K562 (cell line): Measurements from ENCODE around the gene NTNG1. TPM values are rescaled to one million over a fixed set of nuclear protein-coding genes. Genes with fewer than 3 reads are reported as not detected.
A peak's percentile ranks its signal among the peaks of the same experiment; 100 is the strongest.

Source experiments
- ATAC-seq: fragments of 200-7000 bp; cut with Tn5 transposase; 3 replicates; pipeline ENCODE4 v1.9.1; 2020; ENCODE audit warnings: moderate library complexity
- BruUV-seq: library from RNA; stranded (reverse); fragments of 400-500 nt; replicated peaks from 2 replicates; lab custom pipeline; 2021; lab: Mats Ljungman, UMichigan
- CTCF ChIA-PET: fragments of 300-600 bp; formaldehyde crosslinking; extraction: SDS; loops from one replicate; lab custom pipeline; 2021; ENCODE audit warnings: low intra/inter-chr PET ratio; lab: Yijun Ruan, JAX
- POLR2A ChIA-PET: fragments of 300-600, 350-650 bp; sonication (Branson Sonifier 250); formaldehyde crosslinking; extraction: SDS; loops from one replicate; lab custom pipeline; 2021; ENCODE audit warnings: antibody characterized with exemption, inconsistent platforms; lab: Yijun Ruan, JAX
- DNase-seq, 4 experiments: peaks; one replicate each; pipeline versions ENCODE4 v3.0.0 to v3.0.0-alpha.2; 2011 to 2018; ENCODE audit warnings: low spot score in 3 of 4, mixed read lengths in 3 of 4; ENCODE audit errors: extremely low read depth in 1 of 4
- FAIRE-seq: peaks from 2 replicates; lab custom pipeline; 2011; peaks lifted over from hg19 to GRCh38; lab: Jason Lieb, UNC
- H2AFZ ChIP-seq: 2 replicates; pipeline ENCODE4 v1.6.0; 2011; ENCODE audit warnings: low read depth, low read length, control low read depth, inconsistent platforms
- H3K27ac ChIP-seq: fragments of 200-600 bp; 3 replicates; pipeline ENCODE4 v1.8.0; 2011; ENCODE audit warnings: low read depth, mild to moderate bottlenecking, control low read depth, inconsistent platforms, low read length, moderate library complexity, mixed read lengths; ENCODE audit errors: extremely low read depth
- H3K27me3 ChIP-seq, 2 experiments: fragments of 300-600 bp in 1 of 2; 2 replicates in 1 of 2; 3 replicates in 1 of 2; pipeline versions ENCODE4 v1.6.0 to v1.8.0; 2011; ENCODE audit warnings: inconsistent platforms in 2 of 2, low read length in 2 of 2, mild to moderate bottlenecking in 1 of 2, mixed read lengths in 1 of 2, moderate library complexity in 1 of 2; ENCODE audit not compliant: control insufficient read depth in 2 of 2, insufficient read depth in 2 of 2
- H3K36me3 ChIP-seq: fragments of 300-600 bp; 3 replicates; pipeline ENCODE4 v1.8.0; 2011; ENCODE audit warnings: mild to moderate bottlenecking, low read length, inconsistent platforms; ENCODE audit not compliant: control insufficient read depth, insufficient read depth
- H3K4me1 ChIP-seq, 2 experiments: fragments of 200-600 bp in 1 of 2; replicated peaks in 1 of 2; 2 replicates in 1 of 2; 3 replicates in 1 of 2; pipeline versions ENCODE4 v1.5.1 to v1.8.0; 2011; ENCODE audit warnings: inconsistent platforms in 2 of 2, low read length in 2 of 2, mild to moderate bottlenecking in 1 of 2, mixed read lengths in 1 of 2, moderate library complexity in 1 of 2; ENCODE audit not compliant: control insufficient read depth in 2 of 2, insufficient read depth in 2 of 2
- H3K4me2 ChIP-seq: 2 replicates; pipeline ENCODE4 v1.6.1; 2011; ENCODE audit warnings: low read length, control low read depth, inconsistent platforms, mixed read lengths; ENCODE audit not compliant: insufficient read depth
- H3K4me3 ChIP-seq: fragments of 200-600 bp; sonication (generic), shearing (Covaris generic); 2 replicates; pipeline ENCODE4 v1.5.1; 2016; ENCODE audit warnings: control low read depth, inconsistent platforms
- H3K79me2 ChIP-seq: fragments of 200-600 bp; 3 replicates; pipeline ENCODE4 v1.8.0; 2011; ENCODE audit warnings: low read length, inconsistent platforms; ENCODE audit not compliant: control insufficient read depth, insufficient read depth
- H3K9ac ChIP-seq, 2 experiments: 2 replicates each; pipeline versions ENCODE4 v1.6.0 to v1.6.1; 2011; ENCODE audit warnings: low read depth in 2 of 2, low read length in 2 of 2, control low read depth in 1 of 2, inconsistent platforms in 1 of 2, mild to moderate bottlenecking in 1 of 2, mixed read lengths in 1 of 2; ENCODE audit not compliant: insufficient read depth in 1 of 2
- H3K9me1 ChIP-seq: one replicate; pipeline ENCODE4 v1.6.0; 2011; ENCODE audit warnings: inconsistent platforms, mild to moderate bottlenecking, low read length, moderate library complexity; ENCODE audit not compliant: control insufficient read depth, insufficient read depth
- H3K9me3 ChIP-seq: replicated peaks from 2 replicates; pipeline ENCODE4 v1.5.1; 2011; ENCODE audit warnings: low read depth, low read length, inconsistent platforms; ENCODE audit not compliant: control insufficient read depth, insufficient read depth
- H4K20me1 ChIP-seq: replicated peaks from 2 replicates; pipeline ENCODE4 v1.6.1; 2011; ENCODE audit warnings: low read length, inconsistent platforms, mixed read lengths; ENCODE audit not compliant: control insufficient read depth, insufficient read depth
- ETS2 ChIP-seq: IDR thresholded peaks from 2 replicates; pipeline ENCODE4 v1.6.1; 2016; ENCODE audit warnings: borderline replicate concordance, missing genetic modification characterization, mild to moderate bottlenecking, moderate library complexity, missing compliant biosample characterization; ENCODE audit not compliant: poor library complexity, severe bottlenecking
- HIVEP1 ChIP-seq: fragments of 250-450 bp; sonication (Bioruptor Pico); IDR thresholded peaks from 2 replicates; pipeline ENCODE4 v1.4.0; 2020; ENCODE audit warnings: mild to moderate bottlenecking
- ZBTB11 ChIP-seq, 3 experiments: fragments of 200-800 bp in 1 of 3; fragments of 250-450 bp in 1 of 3; fragments of 450-650 bp in 1 of 3; sonication (Bioruptor Pico) in 1 of 3; sonication (Bioruptor generic) in 1 of 3; formaldehyde crosslinking in 1 of 3; IDR thresholded peaks; 2 replicates each; pipeline versions ENCODE4 v1.6.1 to v1.8.0; 2016 to 2022; ENCODE audit warnings: mild to moderate bottlenecking in 2 of 3, missing genetic modification characterization in 2 of 3, missing compliant biosample characterization in 1 of 3, moderate library complexity in 1 of 3
- ZNF311 ChIP-seq: fragments of 250-450 bp; sonication (Bioruptor Pico); IDR thresholded peaks from 2 replicates; pipeline ENCODE4 v1.4.0; 2020; ENCODE audit warnings: mild to moderate bottlenecking, moderate library complexity
- WGBS: fragments of 100-300 bp; shearing (Covaris generic); methylation state at CpG from one replicate; pipeline ENCODE4 v1.1.6; 2016; ENCODE audit warnings: low coverage, mixed read lengths; ENCODE audit not compliant: insufficient coverage; ENCODE audit errors: missing lambda C conversion rate; 5-methylcytosine and 5-hydroxymethylcytosine counted together
- in situ Hi-C: fragments of 300-500 bp; cut with MboI; formaldehyde crosslinking; loops from 4 replicates; pipeline ENCODE4 v1.15.0; 2018; ENCODE audit warnings: inconsistent platforms, mixed read lengths
- intact Hi-C: fragments of 100-400 bp; cut with micrococcal nuclease; formaldehyde crosslinking; loops from 2 replicates; pipeline ENCODE4 v1.14.2; 2022
- polyA plus RNA-seq, 8 experiments: library from polyadenylated mRNA; depleted of rRNA in 4 of 8; stranded (reverse) in 5 of 8; unstranded in 3 of 8; fragments of >200 nt; fragmentation: Nextera tagmentation in 2 of 8; fragmentation: Illumina TruSeq in 1 of 8; extraction: Ambion mirVana in 2 of 8; extraction: Trizol in 1 of 8; gene quantifications; 2 replicates each; pipeline versions ENCODE4 v1.2.1 to v1.2.3, GENCODE V29; 2011 to 2014; ENCODE audit warnings: inconsistent platforms in 1 of 8, missing spikeins in 1 of 8
- total RNA-seq, 7 experiments: library from RNA; depleted of rRNA in 6 of 7; stranded (reverse); fragments of >200 nt in 6 of 7; fragmentation: Illumina TruSeq in 2 of 7; extraction: Trizol in 2 of 7; gene quantifications; 2 replicates each; pipeline versions ENCODE4 v1.2.1 to v1.2.3, GENCODE V29; 2011 to 2021; ENCODE audit warnings: low replicate concordance in 1 of 7

Gene NTNG1
- total and polyA plus RNA-seq, 9 of the 15 experiments (the other 6 are each of a cell fraction or from before 2014, with no cell fraction given) = not detected

- BruUV-seq = no TSS peak
- no peaks in the 10 kb centered on the region; the same call in 1 of the 2 replicates for H3K9me3 ChIP-seq
- no peaks in the 10 kb centered on the region for H4K20me1 ChIP-seq
- H3K9me1 ChIP-seq = no peaks in the 10 kb centered on the region
- ATAC-seq (no peak), DNase-seq (no peak), FAIRE-seq (no peak)
- 0% methylated on average over 1 of the region's 1 CpG for WGBS
- TF ChIP-seq HIVEP1 (CRISPR knock-in tag) = no peak
- no peak for TF ChIP-seq ZNF311
- no peaks in the 10 kb centered on the region for H3K27me3 ChIP-seq
- no peaks in the 10 kb centered on the region for H3K4me1 ChIP-seq
- H2AFZ ChIP-seq = no peak overlapping the region
- H3K79me2 ChIP-seq = no peaks in the 10 kb centered on the region
- H3K4me2 ChIP-seq = no peak overlapping the region
- no peak overlapping the region for H3K4me3 ChIP-seq
- intact Hi-C loops (no loop called here), in situ Hi-C loops (no loop called here)
- H3K27ac ChIP-seq = no peak overlapping the region
- no peaks in the 10 kb centered on the region for H3K36me3 ChIP-seq
- ChIA-PET POLR2A (no interaction called here), CTCF (no interaction called here)
- H3K9ac ChIP-seq = no peak overlapping the region
Measured at GRCh38 chr1:107363154-107363553, 222.3 kb downstream of the NTNG1 start.

- no peaks in the 10 kb centered on the region for H4K20me1 ChIP-seq
- no peaks in the 10 kb centered on the region for H3K9me1 ChIP-seq
- intact Hi-C loops (no loop called here), in situ Hi-C loops (no loop called here)
- no peak for DNase-seq
- H3K27me3 ChIP-seq = no peaks in the 10 kb centered on the region
- ChIA-PET CTCF (no interaction called here), POLR2A (no interaction called here)
- WGBS = 0% methylated on average over 2 of the region's 2 CpGs
- no peak overlapping the region for H3K4me2 ChIP-seq
- H3K4me3 ChIP-seq = no peak overlapping the region
- no TSS peak for BruUV-seq
- no peaks in the 10 kb centered on the region for H3K4me1 ChIP-seq
- no peak overlapping the region for H3K9ac ChIP-seq
- H3K9me3 ChIP-seq = no peaks in the 10 kb centered on the region
- no peak overlapping the region for H3K27ac ChIP-seq
- H2AFZ ChIP-seq = no peak overlapping the region
- no peak for FAIRE-seq
- H3K36me3 ChIP-seq = no peaks in the 10 kb centered on the region
- peak in 1 of 3 experiments; percentile 38; a peak in 1 of 6 replicates for TF ChIP-seq ZBTB11 (CRISPR knock-in tag; IDR thresholded peaks at IDR 0.05)
- no peak for TF ChIP-seq ETS2
- no peaks in the 10 kb centered on the region for H3K79me2 ChIP-seq
- no peak for ATAC-seq
Measured at GRCh38 chr1:107365527-107366240, 224.8 kb downstream of the NTNG1 start.
